H1 (cell line): ENCODE data around the gene CERKL. TPM values are rescaled to one million over a fixed set of nuclear protein-coding genes. Genes with fewer than 3 reads are reported as not detected.
A peak's percentile ranks its signal among the peaks of the same experiment; 100 is the strongest.

Experiments used
- ASH2L ChIP-seq: fragments of 200-600, 300-600 bp; sonication (generic); IDR thresholded peaks from one replicate; pipeline ENCODE4 v1.7.1; 2017; ENCODE audit warnings: low read length
- BACH1 ChIP-seq: IDR thresholded peaks from 2 replicates; pipeline ENCODE4 v1.6.1; 2012; ENCODE audit warnings: low read length, improper control_type of control experiment
- BRCA1 ChIP-seq: IDR thresholded peaks from 2 replicates; pipeline ENCODE4 v1.6.1; 2012; ENCODE audit warnings: low read depth, low read length, improper control_type of control experiment
- CBX5 ChIP-seq: fragments of 300-800, 300-1000 bp; sonication (generic); IDR thresholded peaks from 2 replicates; pipeline ENCODE4 v1.7.1; 2016; ENCODE audit warnings: antibody characterized with exemption, low read length, low read depth
- EZH2 ChIP-seq: fragments of 200-600 bp; sonication (generic); IDR thresholded peaks from 2 replicates; pipeline ENCODE4 v1.7.1; 2012; ENCODE audit warnings: low read depth, mild to moderate bottlenecking, moderate library complexity, low read length, inconsistent platforms; ENCODE audit not compliant: severe bottlenecking
- KDM4A ChIP-seq: IDR thresholded peaks from one replicate; pipeline ENCODE4 v1.7.1; 2012; ENCODE audit warnings: low read depth, mild to moderate bottlenecking, moderate library complexity, low read length, inconsistent platforms; ENCODE audit not compliant: severe bottlenecking
- NANOG ChIP-seq: IDR thresholded peaks from 2 replicates; pipeline ENCODE4 v1.6.1; 2011; ENCODE audit warnings: low read length, low read depth, mild to moderate bottlenecking, inconsistent platforms; ENCODE audit not compliant: insufficient read depth, poor library complexity, severe bottlenecking
- RAD21 ChIP-seq, 2 experiments: IDR thresholded peaks in 1 of 2; conservative IDR thresholded peaks in 1 of 2; 2 replicates each; pipeline ENCODE4 v1.6.1; 2011; ENCODE audit warnings: low read depth in 2 of 2, low read length in 2 of 2, improper control_type of control experiment in 1 of 2, inconsistent platforms in 1 of 2, mild to moderate bottlenecking in 1 of 2, moderate library complexity in 1 of 2
- RBBP5 ChIP-seq: IDR thresholded peaks from 2 replicates; pipeline ENCODE4 v1.7.1; 2012; ENCODE audit warnings: low read depth, mild to moderate bottlenecking, inconsistent platforms, low read length, moderate library complexity, borderline replicate concordance
- SIN3A ChIP-seq, 2 experiments: IDR thresholded peaks in 1 of 2; conservative IDR thresholded peaks in 1 of 2; 2 replicates each; pipeline ENCODE4 v1.6.1; 2011 to 2012; ENCODE audit warnings: low read length in 2 of 2, improper control_type of control experiment in 1 of 2, low read depth in 1 of 2, mild to moderate bottlenecking in 1 of 2
- SP1 ChIP-seq: IDR thresholded peaks from 2 replicates; pipeline ENCODE4 v1.6.1; 2011; ENCODE audit warnings: low read depth, low read length
- SRF ChIP-seq: IDR thresholded peaks from 2 replicates; pipeline ENCODE4 v1.6.1; 2011; ENCODE audit warnings: mild to moderate bottlenecking, low read depth, low read length, moderate library complexity
- SUZ12 ChIP-seq: fragments of 200-600 bp; sonication (generic); IDR thresholded peaks from 2 replicates; pipeline ENCODE4 v1.6.1; 2012; ENCODE audit warnings: mild to moderate bottlenecking, inconsistent platforms, low read length, moderate library complexity, mixed read lengths
- polyA plus RNA-seq, 7 experiments: library from polyadenylated mRNA; depleted of rRNA in 3 of 7; stranded (reverse) in 5 of 7; unstranded in 2 of 7; fragments of >200 nt in 5 of 7; fragments of 200-250 nt in 2 of 7; gene quantifications; 1 replicate in 5 of 7; 2 replicates in 1 of 7; 4 replicates in 1 of 7; pipeline versions ENCODE4 v1.2.1 to v1.2.3, GENCODE V29; 2011 to 2013; ENCODE audit warnings: missing spikeins in 2 of 7, mixed read lengths in 2 of 7
- total RNA-seq: library from RNA; stranded (reverse); fragmentation: NEBNext Ultra II Directional; extraction: Animal tissue kit (Norgen Biotek cat#: 25700); gene quantifications from 2 replicates; pipeline ENCODE4 v1.2.1, GENCODE V29; 2021

CERKL gene
- total and polyA plus RNA-seq, 2 of the 8 experiments (the other 6 are each of a cell fraction or from before 2014, with no cell fraction given) = 0.05 TPM; not detected in 1

DNA sequence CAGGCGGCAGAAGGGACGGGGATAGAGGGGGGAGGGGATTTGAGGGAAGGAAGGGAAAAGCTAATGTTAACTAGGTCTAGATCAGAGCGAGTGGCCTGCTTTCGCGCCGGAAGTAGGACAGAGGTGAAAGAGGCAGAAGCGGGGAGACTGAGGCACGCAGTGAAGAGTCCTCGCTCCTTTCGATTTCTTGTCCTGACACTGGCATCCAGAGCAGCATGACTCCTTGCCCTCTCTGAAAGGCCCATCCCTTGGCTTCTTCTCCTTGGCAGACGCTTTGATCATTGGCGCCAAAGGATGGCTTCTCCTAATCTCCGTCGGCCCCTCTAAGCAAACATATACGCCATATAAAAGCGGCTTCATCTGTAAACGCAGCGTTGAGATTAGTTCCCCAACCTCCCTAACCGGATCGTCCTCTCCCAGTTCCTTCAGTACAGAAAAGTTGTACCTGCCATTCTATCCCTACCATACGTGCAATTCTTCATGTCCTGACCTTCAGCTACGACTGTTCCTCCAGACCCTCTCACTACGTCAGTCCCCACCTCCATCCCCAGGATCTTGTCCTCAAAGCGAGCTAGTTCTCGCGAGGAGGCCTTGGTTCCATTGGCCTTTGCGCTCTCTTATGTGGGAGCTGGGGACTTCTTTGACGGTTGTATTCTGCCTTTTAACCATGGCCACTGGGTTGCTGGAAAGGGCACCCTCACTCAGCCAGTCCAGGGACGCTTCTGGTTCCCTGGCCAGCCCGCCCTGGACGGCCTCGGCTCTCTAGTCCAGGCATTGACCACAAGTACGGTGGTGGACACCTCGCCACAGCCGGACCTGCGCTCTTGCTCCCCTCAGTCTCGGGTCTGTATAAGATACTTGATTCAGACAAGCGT is 24.3 kb upstream of the CERKL start (continued):
- peak; percentile 45; the same call in 1 of the 2 replicates for TF ChIP-seq BRCA1
- TF ChIP-seq SUZ12 = peak; percentile 88
- TF ChIP-seq RBBP5 = no peak
- TF ChIP-seq SP1 = no peak
- TF ChIP-seq KDM4A = peak; percentile 77
- TF ChIP-seq ASH2L = peak; percentile 15
- TF ChIP-seq CBX5 = no peak
- TF ChIP-seq EZH2 = peak; percentile 34
- no peak for TF ChIP-seq RAD21 (IDR thresholded peaks at IDR 0.05 in 1 of 2, conservative IDR thresholded peaks at IDR 0.05 in 1 of 2; ENCODE audit: low read depth in 2 of 2, low read length in 2 of 2)
- TF ChIP-seq NANOG = no peak
- no peak for TF ChIP-seq SRF
- no peak for TF ChIP-seq BACH1
- TF ChIP-seq SIN3A (conservative IDR thresholded peaks at IDR 0.05 in 1 of 2, IDR thresholded peaks at IDR 0.05 in 1 of 2; ENCODE audit: low read depth in 1 of 2, low read length in 2 of 2) = no peak
